OCI-LY7 (cell line): ENCODE data around the gene EPHA6. TPM values are rescaled to one million over a fixed set of nuclear protein-coding genes. Genes with fewer than 3 reads are reported as not detected.

Source experiments
- BruUV-seq: library from RNA; stranded (reverse); fragments of 400-500 nt; replicated peaks from 2 replicates; lab custom pipeline; 2021; lab: Mats Ljungman, UMichigan
- CTCF ChIA-PET: fragments of 300-600 bp; sonication (Branson Sonifier 250); formaldehyde crosslinking; loops from one replicate; lab custom pipeline; 2022; ENCODE audit warnings: antibody characterized with exemption; ENCODE audit not compliant: unreplicated experiment; lab: Charles Lee
- POLR2A ChIA-PET: fragments of 300-600 bp; sonication (Branson Sonifier 250); formaldehyde crosslinking; loops from one replicate; lab custom pipeline; 2022; ENCODE audit warnings: antibody characterized with exemption; lab: Charles Lee
- DNase-seq: peaks from one replicate; pipeline ENCODE4 v3.0.0-alpha.2; 2015; ENCODE audit warnings: low spot score
- H2AFZ ChIP-seq: fragments of 200-600 bp; sonication (generic), shearing (Covaris generic); 2 replicates; pipeline ENCODE4 v1.6.1; 2014; ENCODE audit warnings: mild to moderate bottlenecking, antibody characterized with exemption, low read length, moderate library complexity
- H3K27ac ChIP-seq: fragments of 200-600 bp; sonication (generic); 2 replicates; pipeline ENCODE4 v1.5.1; 2014; ENCODE audit warnings: mixed run types, low read depth, mild to moderate bottlenecking, moderate library complexity, low read length, inconsistent platforms; ENCODE audit not compliant: poor library complexity, severe bottlenecking
- H3K36me3 ChIP-seq: fragments of 200-600 bp; sonication (generic); 2 replicates; pipeline ENCODE4 v1.6.1; 2014; ENCODE audit warnings: mild to moderate bottlenecking, antibody characterized with exemption, low read length, moderate library complexity, mixed read lengths; ENCODE audit not compliant: insufficient read depth
- H3K4me1 ChIP-seq: fragments of 200-600 bp; sonication (generic); 2 replicates; pipeline ENCODE4 v1.5.1; 2014; ENCODE audit warnings: mild to moderate bottlenecking, low read length; ENCODE audit not compliant: insufficient read depth, poor library complexity, severe bottlenecking
- H3K4me2 ChIP-seq: fragments of 200-600 bp; sonication (generic); 2 replicates; pipeline ENCODE4 v1.6.1; 2014; ENCODE audit warnings: mild to moderate bottlenecking, low read length
- H3K4me3 ChIP-seq: fragments of 200-600 bp; sonication (generic); 2 replicates; pipeline ENCODE4 v1.5.1; 2014; ENCODE audit warnings: mild to moderate bottlenecking, low read depth, low read length; ENCODE audit not compliant: poor library complexity, severe bottlenecking
- H3K79me2 ChIP-seq: fragments of 200-600 bp; sonication (generic); 2 replicates; pipeline ENCODE4 v1.6.1; 2016; ENCODE audit warnings: low read depth, mild to moderate bottlenecking, low read length, moderate library complexity, mixed read lengths; ENCODE audit not compliant: insufficient read depth
- H3K9me2 ChIP-seq: fragments of 200-600 bp; sonication (generic); 2 replicates; pipeline ENCODE4 v1.6.1; 2016; ENCODE audit warnings: mild to moderate bottlenecking, low read length, mixed read lengths; ENCODE audit not compliant: insufficient read depth
- H3K9me3 ChIP-seq: fragments of 200-600 bp; sonication (generic); 2 replicates; pipeline ENCODE4 v1.6.1; 2014; ENCODE audit warnings: mild to moderate bottlenecking, mixed run types, low read length, mixed read lengths
- H4K20me1 ChIP-seq: fragments of 200-600 bp; sonication (generic); 2 replicates; pipeline ENCODE4 v1.6.1; 2014; ENCODE audit warnings: mild to moderate bottlenecking, antibody characterized with exemption, low read length, moderate library complexity, mixed read lengths; ENCODE audit not compliant: insufficient read depth
- CTCF ChIP-seq: fragments of 200-600 bp; sonication (generic); conservative IDR thresholded peaks from 2 replicates; pipeline ENCODE4 v1.5.1; 2014; ENCODE audit warnings: mild to moderate bottlenecking, antibody characterized with exemption, low read length, moderate library complexity, mixed read lengths
- EZH2phosphoT487 ChIP-seq: fragments of 200-600 bp; sonication (generic); IDR thresholded peaks from 2 replicates; pipeline ENCODE4 v1.6.1; 2018; ENCODE audit warnings: low read depth, borderline replicate concordance, mild to moderate bottlenecking, mixed run types, antibody characterized with exemption, low read length, moderate library complexity, mixed read lengths
- intact Hi-C: fragments of 100-400 bp; cut with micrococcal nuclease; formaldehyde crosslinking; loops from one replicate; pipeline ENCODE4 v1.10.0; 2022; ENCODE audit not compliant: unreplicated experiment
- total RNA-seq, 2 experiments: library from RNA; depleted of rRNA in 1 of 2; stranded (reverse); fragments of >200 nt in 1 of 2; shearing (Covaris generic) in 1 of 2; gene quantifications; 2 replicates each; pipeline ENCODE4 v1.2.3, GENCODE V29; 2014 to 2022

EPHA6 gene
- total RNA-seq, 2 experiments from 2014 or later = not detected

- intact Hi-C loops = loop anchor here (10.0 kb wide), 1 partner anchor 854 kb away; no protein-coding TSS in a partner anchor
Measured at GRCh38 chr3:97719156-97719821, 904.9 kb downstream of the EPHA6 start.

GRCh38 chr3:97720417-97720816, 906.0 kb downstream of the EPHA6 start:
- DNase-seq = no peak

More at GRCh38 chr3:97719156-97719821, 904.9 kb downstream of the EPHA6 start:
- Histone ChIP-seq H3K9me3 (no peaks in the 10 kb centered on the region), H3K79me2 (no peaks in the 10 kb centered on the region), H3K9me2 (no peaks in the 10 kb centered on the region), H2AFZ (no peak overlapping the region), H3K4me1 (no peaks in the 10 kb centered on the region), H4K20me1 (no peaks in the 10 kb centered on the region), H3K27ac (no peak overlapping the region), H3K4me2 (no peak overlapping the region), H3K36me3 (no peaks in the 10 kb centered on the region), H3K4me3 (no peak overlapping the region)
- ChIA-PET CTCF (no interaction called here), POLR2A (no interaction called here)
- no peak for TF ChIP-seq EZH2phosphoT487
- TF ChIP-seq CTCF = peak; percentile 97
- peak; percentile 61 for DNase-seq
- no TSS peak for BruUV-seq

More at GRCh38 chr3:97720417-97720816, 906.0 kb downstream of the EPHA6 start:
- H3K79me2 ChIP-seq = no peaks in the 10 kb centered on the region
- H3K9me2 ChIP-seq = no peaks in the 10 kb centered on the region
- no peaks in the 10 kb centered on the region for H4K20me1 ChIP-seq
- CTCF ChIA-PET = no interaction called here
- no peaks in the 10 kb centered on the region for H3K36me3 ChIP-seq
- no peak overlapping the region for H2AFZ ChIP-seq
- H3K4me3 ChIP-seq = no peak overlapping the region
- no peak overlapping the region for H3K27ac ChIP-seq
- H3K9me3 ChIP-seq = no peaks in the 10 kb centered on the region
- no TSS peak for BruUV-seq
- POLR2A ChIA-PET = interaction anchor here (0.5 kb wide), 1 partner anchor 445 kb away, joined by 3 read pairs; no protein-coding TSS in a partner anchor
- TF ChIP-seq EZH2phosphoT487 (no peak), CTCF (no peak)
- H3K4me2 ChIP-seq = no peak overlapping the region
- intact Hi-C loops = no loop called here
- H3K4me1 ChIP-seq = no peaks in the 10 kb centered on the region
